Measurements from ENCODE around the gene PPIL4.

Gene PPIL4

GRCh38 chr6:149459761-149460160, 86.1 kb downstream of the PPIL4 start:
- ATAC-seq = no peak
- DNase-seq = no peak

GRCh38 chr6:149458806-149459205, 87.0 kb downstream of the PPIL4 start:
- DNase-seq (no peak), ATAC-seq (no peak)

GRCh38 chr6:149458196-149458595, 87.6 kb downstream of the PPIL4 start:
- peak; percentile 44 for ATAC-seq

GRCh38 chr6:149457316-149457884, 88.4 kb downstream of the PPIL4 start:
- ATAC-seq (no peak), DNase-seq (no peak)

More at GRCh38 chr6:149458196-149458595, 87.6 kb downstream of the PPIL4 start:
- no peak for DNase-seq

- no peak for ATAC-seq
- no peak for DNase-seq
Observed at GRCh38 chr6:149456311-149457021, 89.4 kb downstream of the PPIL4 start.

GRCh38 chr6:149455031-149455732, 90.7 kb downstream of the PPIL4 start:
- ATAC-seq = no peak
- no peak for DNase-seq
